NB4 (cell line): ENCODE results near the gene BCAS3.

ENCODE experiments used
- CTCF ChIP-seq: IDR thresholded peaks from one replicate; pipeline ENCODE4 v1.5.1; 2012; ENCODE audit warnings: low read depth, low read length
- POLR2A ChIP-seq: IDR thresholded peaks from 2 replicates; pipeline ENCODE4 v1.6.1; 2011; ENCODE audit warnings: mild to moderate bottlenecking; ENCODE audit not compliant: insufficient read length; ENCODE audit errors: extremely low read depth

- TF ChIP-seq CTCF = no peak
- TF ChIP-seq POLR2A = no peak
Observed at GRCh38 chr17:61318684-61319098, 641.0 kb downstream of the BCAS3 start.
